Transverse colon (tissue), 3 donors: ENCODE data around the gene PDS5A.

Experiments used
- CTCF ChIP-seq, 5 experiments: fragments of 200-600 bp in 3 of 5; fragments of 450-650 bp in 2 of 5; sonication (generic) in 3 of 5; IDR thresholded peaks; 1 replicate in 2 of 5; 2 replicates in 3 of 5; pipeline ENCODE4 v1.5.1; 2016 to 2017; ENCODE audit warnings: antibody characterized with exemption in 5 of 5, inconsistent platforms in 3 of 5, mild to moderate bottlenecking in 2 of 5, moderate library complexity in 1 of 5
- POLR2A ChIP-seq: fragments of 450-650 bp; IDR thresholded peaks from one replicate; pipeline ENCODE4 v1.6.1; 2016; ENCODE audit warnings: antibody characterized with exemption, mild to moderate bottlenecking, moderate library complexity

- no peak for TF ChIP-seq CTCF (IDR thresholded peaks at IDR 0.05)
- no peak for TF ChIP-seq POLR2A
Measured at GRCh38 chr4:40000711-40001110, 23.0 kb upstream of the PDS5A start.
